HUES64 (cell line): ENCODE results near the gene MYO18A.

Source experiments
- H3K27ac ChIP-seq: 2 replicates; pipeline ENCODE4 v1.7.0; 2013; ENCODE audit warnings: low read depth, low read length, inconsistent platforms
- H3K27me3 ChIP-seq: 2 replicates; pipeline ENCODE4 v1.6.1; 2013; ENCODE audit warnings: mild to moderate bottlenecking, low read length; ENCODE audit not compliant: insufficient read depth
- H3K36me3 ChIP-seq: 2 replicates; pipeline ENCODE4 v1.6.1; 2013; ENCODE audit warnings: mild to moderate bottlenecking, low read length; ENCODE audit not compliant: insufficient read depth
- H3K4me1 ChIP-seq: 2 replicates; pipeline ENCODE4 v1.6.1; 2013; ENCODE audit warnings: mild to moderate bottlenecking, low read length, moderate library complexity; ENCODE audit not compliant: insufficient read depth
- H3K4me3 ChIP-seq: 2 replicates; pipeline ENCODE4 v1.5.1; 2013; ENCODE audit warnings: mild to moderate bottlenecking, low read length, moderate library complexity
- H3K9ac ChIP-seq: 2 replicates; pipeline ENCODE4 v1.6.1; 2013; ENCODE audit warnings: mild to moderate bottlenecking, low read depth, low read length
- H3K9me3 ChIP-seq: 2 replicates; pipeline ENCODE4 v1.6.1; 2013; ENCODE audit warnings: low read depth, low read length; ENCODE audit not compliant: insufficient read depth
- WGBS: fragments of 150-250, 120-280 bp; methylation state at CpG from one replicate; pipeline ENCODE4 v1.1.7; 2013; ENCODE audit warnings: missing lambda C conversion rate; 5-methylcytosine and 5-hydroxymethylcytosine counted together

Gene MYO18A

DNA sequence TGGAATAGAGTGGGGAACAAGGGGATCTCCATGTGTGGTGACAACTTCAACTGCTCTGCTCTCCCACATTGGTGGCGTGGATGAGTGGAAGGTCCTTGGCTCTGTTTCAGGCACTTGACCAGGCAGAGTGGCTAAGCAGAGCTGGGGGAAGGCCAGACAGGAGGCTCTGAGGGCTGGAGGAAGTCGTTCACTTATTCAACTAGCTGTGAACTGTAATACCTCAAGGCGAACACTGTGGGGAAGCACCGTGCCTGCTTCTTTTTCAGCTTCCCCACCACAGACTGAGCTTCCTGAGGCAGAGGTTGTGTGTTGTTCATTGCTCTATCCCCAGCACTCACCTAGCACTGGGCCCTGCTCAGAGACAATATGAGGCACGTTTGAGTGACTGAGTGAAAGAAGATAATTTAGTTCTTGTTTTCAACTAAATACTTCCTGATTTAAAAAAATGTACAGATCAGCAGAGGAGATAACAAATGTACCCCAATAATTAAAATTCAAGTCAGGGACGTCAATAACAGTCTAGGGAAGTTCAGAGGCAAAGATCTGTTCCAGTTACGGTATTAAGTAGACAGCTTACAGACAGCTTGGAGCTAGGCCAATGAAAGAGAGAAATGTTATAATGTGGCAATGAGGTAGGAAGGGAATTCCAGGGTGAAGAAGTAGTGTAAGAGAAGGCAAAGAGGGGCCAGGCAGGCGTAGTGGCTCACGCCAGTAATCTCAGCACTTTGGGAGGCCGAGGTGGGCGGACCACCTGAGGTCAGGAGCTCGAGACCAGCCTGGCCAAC, 34.7 kb downstream of the MYO18A start:
- no peaks in the 10 kb centered on the region for H3K27me3 ChIP-seq
- WGBS: 65% methylated on average over 11 of the region's 12 CpGs
- no peak overlapping the region for H3K27ac ChIP-seq
- no peak overlapping the region for H3K4me3 ChIP-seq
- no peaks in the 10 kb centered on the region for H3K9me3 ChIP-seq
- no peak overlapping the region for H3K9ac ChIP-seq
- H3K36me3 ChIP-seq: no peaks in the 10 kb centered on the region
- H3K4me1 ChIP-seq: peaks cover 23% of the 10 kb centered on the region

GRCh38 chr17:29143894-29144293, 36.3 kb downstream of the MYO18A start:
- no peaks in the 10 kb centered on the region for H3K36me3 ChIP-seq
- H3K9me3 ChIP-seq: no peaks in the 10 kb centered on the region
- no peak overlapping the region for H3K4me3 ChIP-seq
- 69% methylated on average over 2 of the region's 2 CpGs for WGBS
- H3K27ac ChIP-seq: no peak overlapping the region
- peaks cover 31% of the 10 kb centered on the region for H3K4me1 ChIP-seq
- H3K9ac ChIP-seq: no peak overlapping the region
- H3K27me3 ChIP-seq: no peaks in the 10 kb centered on the region

GRCh38 chr17:29141514-29141876, 38.7 kb downstream of the MYO18A start:
- 85% methylated on average over 4 of the region's 4 CpGs for WGBS
- Histone ChIP-seq H3K27ac (no peak overlapping the region), H3K27me3 (no peaks in the 10 kb centered on the region), H3K9ac (no peak overlapping the region), H3K4me1 (peaks cover 33% of the 10 kb centered on the region), H3K9me3 (no peaks in the 10 kb centered on the region), H3K36me3 (no peaks in the 10 kb centered on the region), H3K4me3 (no peak overlapping the region)

- no peak overlapping the region for H3K9ac ChIP-seq
- H3K27me3 ChIP-seq: no peaks in the 10 kb centered on the region
- WGBS: 72% methylated on average over 15 of the region's 15 CpGs
- no peaks in the 10 kb centered on the region for H3K9me3 ChIP-seq
- H3K4me3 ChIP-seq: no peak overlapping the region
- peaks cover 33% of the 10 kb centered on the region for H3K4me1 ChIP-seq
- H3K36me3 ChIP-seq: no peaks in the 10 kb centered on the region
- H3K27ac ChIP-seq: peak overlapping the region; percentile 41
Measured at GRCh38 chr17:29140631-29141513, 39.3 kb downstream of the MYO18A start.

DNA sequence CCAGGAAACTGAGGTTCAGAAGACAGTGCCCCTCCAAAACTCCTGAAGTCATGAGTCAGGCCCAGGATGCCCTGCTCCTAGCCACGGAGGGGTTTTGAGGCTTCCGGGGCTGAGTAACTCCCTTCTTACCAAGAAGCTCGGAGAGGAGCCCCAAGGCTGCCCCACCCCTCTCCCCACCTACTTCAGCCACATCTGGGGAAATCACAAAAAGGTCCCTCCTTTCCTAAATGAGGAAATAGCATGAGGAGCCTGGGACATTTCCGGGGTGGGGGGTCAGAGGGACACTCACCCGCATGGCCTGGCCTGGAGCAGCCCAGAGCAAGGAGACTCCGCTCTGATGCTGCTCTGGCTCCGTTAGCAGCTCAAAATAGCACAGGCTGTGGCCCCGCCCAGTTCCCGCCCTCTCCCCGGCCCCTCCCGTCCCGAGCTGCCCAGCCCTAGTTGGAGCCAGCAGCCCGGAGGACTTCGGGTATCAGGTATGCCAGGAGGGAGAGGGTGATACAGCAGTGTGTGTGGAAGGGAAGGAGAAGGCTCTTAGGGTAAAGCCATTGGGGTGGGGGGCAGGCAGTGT, 40.1 kb downstream of the MYO18A start:
- Histone ChIP-seq H3K4me3 (peak overlapping the region; percentile 8; the same call in 1 of the 2 replicates), H3K9ac (no peak overlapping the region)

DNA sequence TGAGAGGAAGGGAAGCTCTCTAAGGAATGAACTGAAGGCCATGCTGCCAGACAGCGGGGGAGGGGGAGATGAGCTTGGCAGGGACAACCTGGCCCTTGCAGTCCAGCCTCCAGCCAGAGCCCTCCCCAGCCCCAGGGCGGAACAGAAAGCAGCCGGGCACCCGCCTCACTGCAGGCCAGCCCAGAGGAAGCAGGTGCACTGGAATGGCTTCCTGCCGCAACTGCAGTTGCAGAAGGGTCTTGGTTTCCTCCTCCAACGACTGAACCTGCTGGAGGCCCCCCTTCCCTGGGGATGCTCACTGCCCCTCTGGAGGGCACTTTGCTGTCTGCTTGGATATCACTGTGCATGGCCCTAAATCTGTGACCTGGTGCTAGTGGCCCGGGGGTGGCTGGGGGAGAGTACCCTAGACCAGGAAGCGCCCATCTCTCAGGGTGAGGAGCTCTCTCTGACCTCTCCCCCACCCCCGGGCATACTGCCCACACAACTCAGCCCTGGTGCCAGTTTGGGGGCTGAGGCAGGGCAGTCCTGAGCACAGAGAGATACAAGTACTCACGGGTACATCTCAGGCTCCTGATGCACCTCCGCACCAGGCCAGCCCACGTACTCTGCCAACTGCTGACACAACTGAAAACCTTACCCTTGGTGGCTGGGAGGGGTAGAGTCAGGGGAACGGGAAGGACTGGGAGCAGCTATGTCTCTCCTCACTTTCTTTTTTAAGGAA, 41.1 kb downstream of the MYO18A start:
- peaks cover 33% of the 10 kb centered on the region for H3K4me1 ChIP-seq

More for the DNA sequence above, 40.1 kb downstream of the MYO18A start:
- 17% methylated on average over 14 of the region's 14 CpGs for WGBS
- H3K9me3 ChIP-seq: no peaks in the 10 kb centered on the region
- no peak overlapping the region for H3K27ac ChIP-seq
- no peaks in the 10 kb centered on the region for H3K36me3 ChIP-seq
- peaks cover 33% of the 10 kb centered on the region for H3K4me1 ChIP-seq
- H3K27me3 ChIP-seq: no peaks in the 10 kb centered on the region

GRCh38 chr17:29138184-29138955, 41.8 kb downstream of the MYO18A start:
- H3K4me1 ChIP-seq: peaks cover 40% of the 10 kb centered on the region
- H3K27ac ChIP-seq: no peak overlapping the region
- 83% methylated on average over 12 of the region's 13 CpGs for WGBS
- no peak overlapping the region for H3K4me3 ChIP-seq
- no peaks in the 10 kb centered on the region for H3K36me3 ChIP-seq
- no peaks in the 10 kb centered on the region for H3K27me3 ChIP-seq
- no peaks in the 10 kb centered on the region for H3K9me3 ChIP-seq
- H3K9ac ChIP-seq: no peak overlapping the region

More for the DNA sequence above, 41.1 kb downstream of the MYO18A start:
- WGBS: 86% methylated on average over 13 of the region's 13 CpGs
- Histone ChIP-seq H3K4me3 (no peak overlapping the region), H3K27me3 (no peaks in the 10 kb centered on the region), H3K27ac (no peak overlapping the region), H3K36me3 (no peaks in the 10 kb centered on the region), H3K9ac (no peak overlapping the region), H3K9me3 (no peaks in the 10 kb centered on the region)

- Histone ChIP-seq H3K27ac (no peak overlapping the region), H3K36me3 (no peaks in the 10 kb centered on the region), H3K9me3 (no peaks in the 10 kb centered on the region), H3K4me3 (no peak overlapping the region), H3K9ac (no peak overlapping the region), H3K27me3 (no peaks in the 10 kb centered on the region), H3K4me1 (peaks cover 52% of the 10 kb centered on the region)
- 94% methylated on average over 8 of the region's 8 CpGs for WGBS
Measured at GRCh38 chr17:29136998-29137730, 43.0 kb downstream of the MYO18A start.

DNA sequence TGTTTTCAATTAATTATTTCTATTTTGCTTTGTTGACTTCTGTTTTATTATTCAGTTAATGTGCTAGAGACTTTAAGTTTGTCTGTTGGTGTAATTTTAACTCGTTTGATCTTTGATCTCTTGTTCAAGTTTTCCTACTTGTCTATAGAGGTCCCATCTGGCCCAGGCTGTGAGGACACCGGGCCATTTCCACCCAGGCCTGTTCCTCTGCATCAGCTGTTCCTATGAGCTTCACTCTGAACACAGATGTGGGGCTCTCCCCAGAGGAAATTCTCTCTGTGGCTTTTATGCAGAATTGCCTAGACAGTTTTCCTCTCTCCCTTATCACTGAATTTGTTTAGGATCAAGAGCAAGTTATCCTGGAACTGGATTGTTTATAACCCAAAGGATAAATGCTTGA, 44.7 kb downstream of the MYO18A start:
- Histone ChIP-seq H3K9ac (no peak overlapping the region), H3K27ac (no peak overlapping the region), H3K9me3 (no peaks in the 10 kb centered on the region), H3K4me1 (peaks cover 46% of the 10 kb centered on the region), H3K4me3 (no peak overlapping the region), H3K27me3 (no peaks in the 10 kb centered on the region), H3K36me3 (no peaks in the 10 kb centered on the region)
- WGBS: 84% methylated on average over 2 of the region's 2 CpGs
